ENCODE results near the gene PANK1. TPM values are rescaled to one million over a fixed set of nuclear protein-coding genes. Genes with fewer than 3 reads are reported as not detected.
A peak's percentile ranks its signal among the peaks of the same experiment; 100 is the strongest.
"Not testable (repeated sequence)": the region's sequence is repeated elsewhere in the genome, so short reads cannot be mapped to it uniquely, and the experiment has no call there.

Gene PANK1
- total RNA-seq, 2 experiments from 2014 or later = 3.2 to 4.0 TPM

DNA sequence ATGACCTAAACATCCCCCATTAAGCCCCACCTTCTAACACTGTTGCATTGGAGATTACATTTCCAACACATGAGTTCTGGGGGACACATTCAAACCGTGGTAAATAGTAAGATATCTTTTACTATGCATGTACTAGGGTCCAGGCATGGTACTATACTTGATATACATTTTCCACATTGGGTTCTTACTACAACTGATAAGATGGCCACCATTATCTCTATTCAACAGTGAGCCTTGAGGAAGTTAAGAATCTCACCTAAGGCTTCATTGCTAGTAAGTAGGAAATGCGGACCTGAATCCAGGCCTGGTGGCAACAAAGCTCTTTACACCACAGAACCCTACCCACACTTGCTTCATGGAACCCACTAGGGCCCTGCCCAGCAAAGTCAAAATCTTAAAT is 5.7 kb downstream of the PANK1 start:
- intact Hi-C loops (cut with DNase I, micrococcal nuclease) = no loop called here
- no peaks in the 10 kb centered on the region for H3K27me3 Mint-ChIP-seq
- CTCF ChIA-PET = no interaction called here
- H3K36me3 Mint-ChIP-seq (ENCODE audit: low read depth) = no peaks in the 10 kb centered on the region
- H3K4me3 Mint-ChIP-seq = no peak overlapping the region
- H3K9me3 Mint-ChIP-seq (ENCODE audit: low read depth) = no peaks in the 10 kb centered on the region
- DNase-seq (no peak), ATAC-seq (no peak)
- no peak overlapping the region for H3K27ac Mint-ChIP-seq
- H3K4me1 Mint-ChIP-seq = no peaks in the 10 kb centered on the region
- POLR2A ChIA-PET = no interaction called here

DNA sequence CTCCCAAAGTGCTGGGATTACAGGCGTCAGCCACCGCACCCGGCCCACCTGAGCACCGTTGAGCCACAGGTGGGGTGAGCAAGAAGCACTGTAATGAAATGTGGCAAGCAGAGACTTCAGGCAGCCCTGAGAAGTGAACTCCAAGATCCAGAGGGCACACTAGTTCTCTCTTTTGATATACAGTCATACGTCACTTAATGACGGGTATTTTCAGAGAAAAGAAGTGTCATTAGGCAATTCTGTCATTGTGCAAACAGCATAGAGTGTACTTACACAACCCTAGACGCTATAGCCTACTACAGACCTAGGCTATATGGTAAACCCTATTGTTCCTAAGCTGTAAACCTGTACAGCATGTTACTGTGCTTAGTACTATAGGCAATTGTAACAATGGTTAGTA is 7.9 kb downstream of the PANK1 start:
- no peaks in the 10 kb centered on the region for H3K27me3 Mint-ChIP-seq
- no peak for ATAC-seq
- no peaks in the 10 kb centered on the region for H3K4me1 Mint-ChIP-seq
- H3K36me3 Mint-ChIP-seq (ENCODE audit: low read depth) = no peaks in the 10 kb centered on the region
- CTCF ChIA-PET = no interaction called here
- no peak overlapping the region for H3K27ac Mint-ChIP-seq
- POLR2A ChIA-PET = interaction anchor here (0.6 to 0.7 kb wide), 2 partner anchors 231 to 299 kb away, joined by 3 to 5 read pairs; no protein-coding TSS in a partner anchor
- intact Hi-C loops (cut with DNase I, micrococcal nuclease) = no loop called here
- H3K9me3 Mint-ChIP-seq (ENCODE audit: low read depth) = no peaks in the 10 kb centered on the region
- no peak for DNase-seq
- H3K4me3 Mint-ChIP-seq = no peak overlapping the region

DNA sequence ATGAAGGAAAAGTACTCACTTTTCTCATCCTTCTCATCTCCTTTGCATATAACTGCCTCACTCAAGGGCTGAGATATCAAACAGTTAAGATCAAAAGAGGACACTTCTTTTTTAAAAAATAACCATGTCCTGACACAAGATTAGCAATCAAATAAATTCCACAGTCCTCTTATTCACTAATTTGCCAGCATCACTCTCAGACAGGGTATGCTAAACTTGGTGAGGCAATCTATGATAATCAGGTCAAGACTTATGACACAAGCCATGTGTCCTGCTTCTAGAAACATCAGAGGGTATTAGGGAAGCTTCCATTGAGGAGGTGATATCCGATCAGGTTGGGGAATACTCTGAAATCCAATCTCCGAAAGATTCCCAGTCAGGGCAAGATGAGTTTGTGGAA is 10.4 kb downstream of the PANK1 start:
- no peaks in the 10 kb centered on the region for H3K36me3 Mint-ChIP-seq (ENCODE audit: low read depth)
- DNase-seq (no peak), ATAC-seq (no peak)
- no peaks in the 10 kb centered on the region for H3K4me1 Mint-ChIP-seq
- intact Hi-C loops (cut with DNase I, micrococcal nuclease) = no loop called here
- CTCF ChIA-PET = no interaction called here
- no peak overlapping the region for H3K4me3 Mint-ChIP-seq
- no peaks in the 10 kb centered on the region for H3K9me3 Mint-ChIP-seq (ENCODE audit: low read depth)
- POLR2A ChIA-PET = no interaction called here
- no peak overlapping the region for H3K27ac Mint-ChIP-seq
- H3K27me3 Mint-ChIP-seq = no peaks in the 10 kb centered on the region

DNA sequence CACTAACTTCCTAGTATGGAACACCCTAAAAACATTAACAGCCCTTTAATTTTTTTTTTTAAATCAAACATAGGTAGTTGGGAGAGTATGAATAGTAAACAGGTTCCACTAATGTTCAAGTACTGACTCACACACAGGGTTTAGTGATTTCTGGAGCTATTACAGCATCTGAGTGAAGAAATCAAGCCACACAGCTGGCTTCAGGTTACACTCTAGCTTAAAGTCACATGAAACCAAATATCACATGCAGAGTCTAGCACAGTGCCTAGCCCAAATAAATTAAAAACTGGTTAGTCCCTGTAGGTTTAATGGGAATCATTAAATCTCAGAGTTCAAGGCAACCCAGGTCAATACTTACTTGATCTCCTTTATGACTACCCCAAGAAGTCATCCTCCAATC is 11.6 kb downstream of the PANK1 start:
- Mint-ChIP-seq H3K4me1 (no peaks in the 10 kb centered on the region), H3K27me3 (no peaks in the 10 kb centered on the region), H3K9me3 (ENCODE audit: low read depth) (no peaks in the 10 kb centered on the region), H3K4me3 (no peak overlapping the region), H3K27ac (no peak overlapping the region), H3K36me3 (ENCODE audit: low read depth) (no peaks in the 10 kb centered on the region)
- ChIA-PET CTCF (no interaction called here), POLR2A (no interaction called here)
- DNase-seq (no peak), ATAC-seq (peak; percentile 33)
- intact Hi-C loops (cut with DNase I, micrococcal nuclease) = no loop called here

DNA sequence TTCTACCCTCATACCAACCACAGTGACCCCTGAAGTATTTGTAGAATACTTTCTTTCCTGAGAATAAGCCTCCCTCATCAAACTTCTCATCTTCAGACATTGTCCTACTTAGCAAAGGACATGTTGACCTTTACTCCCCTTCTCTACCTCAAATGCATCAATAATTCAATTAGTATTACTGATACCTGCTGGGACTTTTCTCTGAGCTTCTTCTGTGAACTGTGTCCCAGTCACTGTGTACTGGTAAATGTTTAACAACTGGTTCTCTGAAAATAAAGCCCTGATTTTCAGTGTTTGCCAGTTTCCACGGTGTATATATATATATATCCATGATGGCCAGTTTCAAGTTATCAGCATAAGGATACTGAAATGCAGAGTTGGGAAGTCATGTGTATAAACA is 12.2 kb downstream of the PANK1 start:
- H3K4me3 Mint-ChIP-seq = no peak overlapping the region
- no peaks in the 10 kb centered on the region for H3K4me1 Mint-ChIP-seq
- intact Hi-C loops (cut with DNase I, micrococcal nuclease) = no loop called here
- DNase-seq (no peak), ATAC-seq (no peak)
- POLR2A ChIA-PET = no interaction called here
- no peaks in the 10 kb centered on the region for H3K36me3 Mint-ChIP-seq (ENCODE audit: low read depth)
- no peak overlapping the region for H3K27ac Mint-ChIP-seq
- H3K27me3 Mint-ChIP-seq = no peaks in the 10 kb centered on the region
- H3K9me3 Mint-ChIP-seq (ENCODE audit: low read depth) = no peaks in the 10 kb centered on the region
- CTCF ChIA-PET = no interaction called here

DNA sequence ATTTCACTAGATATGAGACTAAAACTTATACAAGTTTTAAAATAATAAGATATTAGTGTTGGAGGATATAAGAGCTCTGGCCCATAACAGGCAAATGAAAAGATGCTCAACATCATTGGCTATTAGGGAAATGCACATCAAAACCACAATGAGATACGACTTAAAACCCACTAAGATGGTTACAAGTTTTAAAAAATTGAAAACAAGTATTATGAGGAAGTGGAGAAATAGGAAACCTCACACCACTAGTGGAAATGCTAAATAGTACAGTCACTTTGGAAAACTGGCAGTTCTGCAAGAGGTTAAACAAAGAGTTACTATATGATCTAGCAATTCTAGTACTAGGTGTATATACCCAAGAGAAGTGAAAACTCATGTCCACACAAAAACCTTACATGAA is 17.2 kb downstream of the PANK1 start:
- DNase-seq (no peak), ATAC-seq (no peak)
- ChIA-PET CTCF (no interaction called here), POLR2A (no interaction called here)
- H3K9me3 Mint-ChIP-seq (ENCODE audit: low read depth) = no peaks in the 10 kb centered on the region
- H3K36me3 Mint-ChIP-seq (ENCODE audit: low read depth) = no peaks in the 10 kb centered on the region
- H3K4me1 Mint-ChIP-seq = no peaks in the 10 kb centered on the region
- no peaks in the 10 kb centered on the region for H3K27me3 Mint-ChIP-seq
- no peak overlapping the region for H3K27ac Mint-ChIP-seq
- intact Hi-C loops (cut with DNase I, micrococcal nuclease) = no loop called here
- no peak overlapping the region for H3K4me3 Mint-ChIP-seq

DNA sequence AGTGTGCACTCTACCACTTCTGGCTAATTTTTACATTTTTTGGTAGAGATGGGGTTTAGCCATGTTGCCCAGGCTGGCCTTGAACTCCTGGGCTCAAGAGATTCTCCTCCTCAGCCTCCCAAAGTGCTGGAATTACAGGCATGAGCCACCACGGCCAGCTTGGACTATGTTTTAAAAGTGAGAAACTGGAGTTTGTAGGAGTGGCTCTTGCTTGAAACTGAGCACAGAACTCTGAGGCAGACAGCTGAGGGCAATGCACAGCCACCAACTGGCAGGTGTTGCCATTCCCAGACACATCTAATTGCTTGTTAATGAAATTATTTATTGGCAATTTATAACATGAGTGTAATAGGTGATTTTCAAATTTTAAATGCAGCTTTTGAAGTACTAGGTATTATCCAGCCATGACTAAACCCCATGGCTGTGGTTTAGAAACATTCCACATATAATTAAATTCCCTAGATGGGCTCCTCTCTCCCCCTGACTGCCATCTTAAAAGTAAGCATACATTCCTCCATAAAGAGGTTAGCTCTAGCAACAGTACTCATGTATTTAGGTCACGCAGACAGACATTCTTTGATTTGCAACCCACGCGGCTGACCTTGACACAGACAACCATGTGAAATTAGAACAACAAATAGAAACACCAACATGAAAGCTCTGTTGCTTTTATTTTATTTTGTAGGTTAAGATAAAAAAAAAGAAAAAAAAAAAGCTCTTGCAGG is 19.8 kb downstream of the PANK1 start:
- Mint-ChIP-seq H3K27me3 (no peaks in the 10 kb centered on the region), H3K4me3 (no peak overlapping the region), H3K9me3 (ENCODE audit: low read depth) (no peaks in the 10 kb centered on the region), H3K36me3 (ENCODE audit: low read depth) (no peaks in the 10 kb centered on the region), H3K27ac (no peak overlapping the region), H3K4me1 (no peaks in the 10 kb centered on the region)
- DNase-seq (no peak), ATAC-seq (no peak)
- ChIA-PET POLR2A (no interaction called here), CTCF (no interaction called here)
- intact Hi-C loops (cut with DNase I, micrococcal nuclease) = no loop called here

DNA sequence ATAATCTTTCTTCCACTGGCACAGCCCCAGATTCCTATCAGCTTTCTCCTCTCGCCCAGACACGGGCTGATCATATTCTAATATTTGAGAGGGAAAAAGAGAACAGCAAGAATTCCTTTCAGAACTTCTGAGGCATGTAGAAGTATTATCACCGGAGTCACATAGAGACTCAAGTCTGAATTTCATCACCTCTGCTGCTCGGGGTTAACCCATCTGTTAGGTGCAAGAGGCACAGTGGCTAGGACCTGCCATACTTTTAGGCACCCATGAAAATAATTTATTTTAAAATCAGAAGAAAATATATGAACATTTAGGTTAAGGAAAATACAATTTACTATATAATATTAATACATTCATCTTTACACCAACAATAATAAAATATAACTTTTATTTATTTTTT is 21.0 kb downstream of the PANK1 start:
- intact Hi-C loops (cut with DNase I, micrococcal nuclease) = no loop called here
- H3K27ac Mint-ChIP-seq = no peak overlapping the region
- no peaks in the 10 kb centered on the region for H3K27me3 Mint-ChIP-seq
- DNase-seq (no peak), ATAC-seq (no peak)
- CTCF ChIA-PET = no interaction called here
- no peaks in the 10 kb centered on the region for H3K36me3 Mint-ChIP-seq (ENCODE audit: low read depth)
- no peak overlapping the region for H3K4me3 Mint-ChIP-seq
- POLR2A ChIA-PET = no interaction called here
- peaks cover 2% of the 10 kb centered on the region for H3K9me3 Mint-ChIP-seq (ENCODE audit: low read depth)
- H3K4me1 Mint-ChIP-seq = no peaks in the 10 kb centered on the region

DNA sequence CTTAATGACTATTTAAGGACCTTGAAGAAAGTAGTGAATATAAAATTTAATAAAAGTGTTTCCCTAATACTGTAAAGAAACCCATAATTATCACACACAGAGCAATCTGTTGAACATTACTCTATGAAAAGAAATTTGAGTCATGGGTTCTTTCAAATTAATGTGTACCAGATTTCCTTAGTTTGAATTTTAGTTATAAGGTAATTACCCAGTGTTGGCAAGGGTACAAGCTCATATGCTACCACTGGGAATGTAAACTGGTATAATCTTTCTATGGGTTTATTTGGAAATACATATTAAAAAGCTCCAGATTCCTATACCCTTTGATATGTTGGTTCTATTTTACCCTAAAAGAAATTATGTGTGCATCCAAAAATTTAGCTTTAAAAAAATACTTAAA is 22.9 kb downstream of the PANK1 start:
- ChIA-PET CTCF (no interaction called here), POLR2A (no interaction called here)
- DNase-seq (no peak), ATAC-seq (no peak)
- Mint-ChIP-seq H3K4me1 (no peaks in the 10 kb centered on the region), H3K4me3 (no peak overlapping the region), H3K36me3 (ENCODE audit: low read depth) (no peaks in the 10 kb centered on the region), H3K27ac (no peak overlapping the region), H3K27me3 (no peaks in the 10 kb centered on the region), H3K9me3 (ENCODE audit: low read depth) (peaks cover 5% of the 10 kb centered on the region)
- intact Hi-C loops (cut with DNase I, micrococcal nuclease) = no loop called here

DNA sequence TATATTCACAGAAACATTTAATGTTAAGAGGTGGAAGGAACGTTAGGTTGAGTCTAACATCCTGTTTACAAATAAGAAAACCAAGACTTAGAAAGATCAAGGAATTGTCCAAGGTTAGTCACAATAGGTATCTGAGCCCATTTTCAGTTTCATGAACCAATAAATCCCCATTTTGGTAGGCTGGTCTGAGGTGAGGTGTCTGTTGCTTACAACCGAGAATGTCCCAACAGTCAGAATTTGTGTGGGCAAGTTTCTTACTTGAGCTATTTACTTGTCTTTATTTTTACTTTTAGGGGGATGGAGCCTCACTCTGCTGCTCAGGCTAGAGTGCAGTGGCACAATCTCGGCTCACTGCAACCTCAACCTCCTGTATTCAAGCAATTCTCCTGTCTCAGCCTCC is 23.6 kb downstream of the PANK1 start:
- Mint-ChIP-seq H3K27ac (no peak overlapping the region), H3K36me3 (ENCODE audit: low read depth) (no peaks in the 10 kb centered on the region), H3K4me3 (no peak overlapping the region), H3K4me1 (no peaks in the 10 kb centered on the region), H3K9me3 (ENCODE audit: low read depth) (peaks cover 5% of the 10 kb centered on the region), H3K27me3 (no peaks in the 10 kb centered on the region)
- no peak for DNase-seq
- ChIA-PET POLR2A (no interaction called here), CTCF (no interaction called here)
- intact Hi-C loops (cut with DNase I, micrococcal nuclease) = no loop called here
- no peak for ATAC-seq

DNA sequence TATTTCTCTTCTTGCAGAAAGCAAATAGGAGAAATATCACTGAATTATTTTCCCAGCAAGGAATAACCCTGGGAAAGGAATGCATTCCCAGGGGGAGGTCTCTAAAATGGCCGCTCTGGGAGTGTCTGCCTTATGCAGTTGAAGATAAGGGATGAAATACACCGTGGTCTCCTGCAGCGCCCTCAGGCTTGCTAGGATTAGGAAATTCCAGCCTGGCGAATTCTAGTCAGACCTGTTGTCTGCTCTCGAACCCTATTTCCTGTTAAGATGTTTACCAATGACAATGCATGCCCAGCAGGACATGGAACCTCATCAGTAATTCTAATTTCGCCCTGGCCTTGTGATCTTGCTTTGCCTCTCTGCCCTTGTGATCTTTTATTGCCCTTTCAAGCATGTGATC is 24.7 kb downstream of the PANK1 start:
- H3K27ac Mint-ChIP-seq; DNase-seq; ATAC-seq; H3K27me3 Mint-ChIP-seq; H3K36me3 Mint-ChIP-seq (ENCODE audit: low read depth); H3K9me3 Mint-ChIP-seq (ENCODE audit: low read depth); POLR2A ChIA-PET; H3K4me1 Mint-ChIP-seq; H3K4me3 Mint-ChIP-seq; intact Hi-C loops (cut with DNase I, micrococcal nuclease); CTCF ChIA-PET: not testable (repeated sequence)

DNA sequence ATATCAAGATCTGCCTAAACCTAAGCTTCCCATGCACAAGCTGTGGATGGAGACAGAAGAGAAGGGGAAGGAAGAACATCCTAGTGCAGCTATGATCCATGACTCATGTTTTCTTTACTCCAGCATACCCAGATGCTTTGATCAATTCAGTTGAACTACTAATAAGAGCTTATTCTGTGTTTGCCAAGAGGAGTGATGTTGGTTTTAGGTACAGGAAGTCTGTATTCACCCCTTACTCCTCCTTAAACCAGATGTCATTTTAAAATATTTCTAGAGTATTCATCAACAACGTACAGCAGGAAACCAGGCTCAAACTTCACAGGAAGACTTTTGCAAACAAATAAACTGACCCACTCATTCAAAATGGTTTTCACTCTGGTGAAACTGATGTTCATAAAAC is 29.2 kb downstream of the PANK1 start:
- Mint-ChIP-seq H3K4me3 (no peak overlapping the region), H3K36me3 (ENCODE audit: low read depth) (peaks cover 2% of the 10 kb centered on the region), H3K27me3 (no peaks in the 10 kb centered on the region), H3K27ac (peak overlapping the region; percentile 43), H3K4me1 (peaks cover 23% of the 10 kb centered on the region), H3K9me3 (ENCODE audit: low read depth) (peaks cover 5% of the 10 kb centered on the region)
- ChIA-PET CTCF (interaction anchor here (1.3 kb wide), 1 partner anchor 352 kb away, joined by 3 read pairs; no protein-coding TSS in a partner anchor), POLR2A (interaction anchor here (0.6 kb wide), 1 partner anchor 23 kb away, joined by 4 read pairs; no protein-coding TSS in a partner anchor)
- DNase-seq = no peak
- no peak for ATAC-seq
- intact Hi-C loops (cut with DNase I, micrococcal nuclease) = no loop called here

DNA sequence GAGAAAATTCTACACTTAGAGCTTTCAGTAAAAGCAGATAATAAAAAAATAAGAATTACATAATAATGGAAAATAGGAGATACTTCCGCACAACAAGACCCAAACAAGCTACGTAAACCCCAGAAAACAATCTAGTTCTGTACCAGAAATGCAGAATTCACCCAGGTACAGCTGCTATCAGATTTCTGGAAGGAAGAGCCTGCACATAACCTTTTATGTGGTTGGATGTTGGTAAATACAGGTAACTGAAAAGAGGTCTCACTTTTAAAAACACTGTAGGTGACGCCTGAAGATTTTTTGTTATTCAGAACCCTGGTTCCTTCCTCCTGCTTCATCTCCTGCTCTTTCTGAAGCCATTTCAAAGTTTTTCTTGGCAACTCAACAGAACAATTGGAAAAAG is 29.9 kb downstream of the PANK1 start:
- H3K4me3 Mint-ChIP-seq = no peak overlapping the region
- ATAC-seq = no peak
- ChIA-PET CTCF (interaction anchor here (1.3 kb wide), 1 partner anchor 351 kb away, joined by 3 read pairs; no protein-coding TSS in a partner anchor), POLR2A (interaction anchor here (0.6 kb wide), 1 partner anchor 22 kb away, joined by 4 read pairs; no protein-coding TSS in a partner anchor)
- H3K36me3 Mint-ChIP-seq (ENCODE audit: low read depth) = peaks cover 2% of the 10 kb centered on the region
- intact Hi-C loops (cut with DNase I, micrococcal nuclease) = no loop called here
- no peak overlapping the region for H3K27ac Mint-ChIP-seq
- H3K9me3 Mint-ChIP-seq (ENCODE audit: low read depth) = peaks cover 5% of the 10 kb centered on the region
- DNase-seq = no peak
- peaks cover 25% of the 10 kb centered on the region for H3K4me1 Mint-ChIP-seq
- H3K27me3 Mint-ChIP-seq = no peaks in the 10 kb centered on the region
